Omental fat pad (tissue), 4 donors: ENCODE results near the gene ELP4. TPM values are rescaled to one million over a fixed set of nuclear protein-coding genes. Genes with fewer than 3 reads are reported as not detected.
"Not testable (repeated sequence)": the region's sequence is repeated elsewhere in the genome, so short reads cannot be mapped to it uniquely, and the experiment has no call there.

Source experiments
- ATAC-seq: fragments of 150-250 bp; one replicate; pipeline ENCODE4 v1.9.1; 2016; ENCODE audit warnings: mild to moderate bottlenecking, moderate library complexity; ENCODE audit not compliant: low FRiP score
- DNase-seq: peaks from one replicate; pipeline ENCODE4 v3.0.0-alpha.2; 2019; ENCODE audit warnings: low spot score
- CTCF ChIP-seq, 3 donors: fragments of 450-650 bp; IDR thresholded peaks; one replicate each; pipeline ENCODE4 v1.5.1; 2016 to 2017; ENCODE audit warnings: antibody characterized with exemption in 3 of 3, mild to moderate bottlenecking in 3 of 3, moderate library complexity in 2 of 3
- total RNA-seq, 4 donors: library from RNA; depleted of rRNA; stranded (reverse); fragments of >200 nt; gene quantifications; one replicate each; pipeline ENCODE4 v1.1.0, GENCODE V29; 2016

ELP4 gene
- total RNA-seq, 4 donors from 2014 or later: 14.1 to 32.0 (median 20.8) TPM

- DNase-seq: no peak
- no peak for ATAC-seq
- TF ChIP-seq CTCF (IDR thresholded peaks at IDR 0.05): no peak
These were observed 28.6 kb upstream of the ELP4 start for GRCh38 chr11:31480930-31481329.

- ATAC-seq (no peak), DNase-seq (no peak)
- TF ChIP-seq CTCF (IDR thresholded peaks at IDR 0.05): no peak
These were observed 25.1 kb upstream of the ELP4 start for GRCh38 chr11:31484497-31484896.

DNA sequence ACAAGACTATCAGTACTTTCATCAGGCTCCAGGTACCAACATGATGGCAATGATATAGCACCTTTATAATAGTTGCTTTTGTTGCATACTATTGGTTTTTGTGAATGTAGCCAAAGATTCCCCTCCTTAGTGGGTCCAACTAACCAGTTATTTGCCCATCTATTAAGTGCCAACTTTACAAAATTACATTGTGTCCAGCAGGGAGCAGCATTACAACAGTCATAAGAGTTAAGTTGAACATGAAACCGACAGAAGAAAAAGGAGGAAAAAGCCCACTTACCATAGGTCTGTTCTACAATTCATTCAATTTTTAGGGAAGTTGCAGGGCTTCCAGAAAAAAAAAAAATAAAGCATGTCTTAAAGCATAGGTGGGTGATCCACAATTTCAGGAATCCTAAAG, 21.7 kb upstream of the ELP4 start:
- no peak for TF ChIP-seq CTCF (IDR thresholded peaks at IDR 0.05)
- ATAC-seq (no peak), DNase-seq (no peak)

DNA sequence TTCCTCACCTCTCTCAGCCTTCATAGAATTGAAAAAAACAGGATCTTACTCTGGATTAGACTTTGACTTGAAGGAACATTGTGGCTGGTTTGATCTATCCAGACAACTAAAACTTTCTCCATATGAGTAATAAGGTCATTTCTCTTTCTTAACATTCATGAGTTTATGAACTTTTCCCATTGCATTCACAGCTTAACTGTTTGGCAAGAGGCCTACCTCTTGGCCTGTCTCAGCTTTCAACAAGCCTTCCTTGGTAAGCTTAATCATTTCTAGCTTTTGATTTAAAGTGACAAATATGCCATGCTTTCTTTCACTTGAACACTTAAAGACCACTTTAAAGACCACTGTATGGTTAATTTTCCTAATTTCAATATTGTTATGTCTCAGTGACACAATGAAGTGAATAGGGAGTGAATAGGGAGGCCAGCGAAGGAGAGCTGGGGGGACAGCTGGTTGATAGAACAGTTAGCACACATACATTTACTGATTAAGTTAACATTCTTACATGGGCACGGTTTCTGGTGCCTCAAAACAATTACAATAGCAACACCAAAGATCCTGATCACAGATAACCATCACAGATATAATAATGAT, 17.1 kb upstream of the ELP4 start:
- DNase-seq: no peak
- ATAC-seq: no peak
- TF ChIP-seq CTCF (IDR thresholded peaks at IDR 0.05): no peak

DNA sequence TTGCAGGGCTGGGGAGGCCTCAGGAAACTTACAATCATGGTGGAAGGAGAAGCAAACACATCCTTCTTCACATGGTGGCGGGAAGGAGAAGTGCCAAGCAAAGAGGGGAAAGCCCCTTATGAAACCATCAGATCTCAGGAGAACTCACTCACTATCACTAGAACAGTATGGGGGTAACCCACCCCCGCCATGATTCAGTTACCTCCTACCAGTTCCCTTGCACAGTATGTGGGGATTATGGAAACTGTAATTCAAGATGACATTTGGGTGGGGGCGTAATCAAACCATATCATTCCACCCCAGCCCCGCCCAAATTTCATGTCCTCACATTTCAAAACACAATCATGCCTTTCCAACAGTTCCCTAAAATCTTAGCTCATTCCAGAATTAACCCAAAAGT, 16.3 kb upstream of the ELP4 start:
- no peak for ATAC-seq
- DNase-seq: no peak
- TF ChIP-seq CTCF (IDR thresholded peaks at IDR 0.05): no peak

- ATAC-seq, DNase-seq: not testable (repeated sequence)
These were observed 15.8 kb upstream of the ELP4 start for GRCh38 chr11:31493762-31494161.

GRCh38 chr11:31499576-31500178, 9.9 kb upstream of the ELP4 start:
- TF ChIP-seq CTCF (IDR thresholded peaks at IDR 0.05): no peak
- ATAC-seq (no peak), DNase-seq (no peak)
